Retinal pigment epithelial cell (primary cell): ENCODE data around the gene RASAL3.

ENCODE experiments used
- DNase-seq: peaks from one replicate; pipeline ENCODE4 v3.0.0-alpha.2; 2010; ENCODE audit warnings: low read depth
- H3K4me3 ChIP-seq: 2 replicates; pipeline ENCODE4 v1.5.1; 2011; ENCODE audit warnings: mild to moderate bottlenecking, low read length, control low read depth, moderate library complexity
- TF ChIP-seq, protein P1 (sequence below): conservative IDR thresholded peaks from 2 replicates; pipeline ENCODE4 v1.5.1; 2011; ENCODE audit warnings: low read depth, low read length, control low read depth, inconsistent platforms

The RASAL3 gene

DNA sequence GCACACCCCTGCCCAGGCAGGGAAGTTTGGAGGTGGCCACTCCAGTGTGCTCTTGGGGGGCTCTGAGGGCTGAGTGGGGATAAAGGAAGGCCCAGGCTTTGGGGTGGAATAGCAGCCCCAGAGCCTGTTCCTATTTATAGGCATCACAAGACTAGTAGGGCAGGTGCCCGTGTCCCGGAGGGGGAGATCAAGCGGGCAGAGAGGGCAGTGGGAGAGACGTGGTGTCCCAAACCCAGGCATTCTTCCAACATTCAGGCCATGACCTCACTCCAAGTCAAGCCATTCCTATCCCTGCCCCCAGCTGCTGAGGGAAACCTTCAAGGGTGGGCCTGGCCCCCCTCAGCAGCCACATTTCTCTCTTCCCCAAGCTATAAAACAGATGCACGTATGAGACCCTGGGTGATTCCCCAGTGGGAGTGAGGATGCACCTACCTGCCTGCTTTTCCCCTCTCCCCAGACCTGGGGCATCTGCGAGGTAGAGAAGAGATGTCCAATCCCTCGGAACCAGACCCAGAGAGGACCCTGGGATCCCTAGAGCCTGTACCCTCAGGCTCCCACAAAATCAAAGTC lies 18.5 kb downstream of the RASAL3 start:
- TF ChIP-seq, protein P1, sequence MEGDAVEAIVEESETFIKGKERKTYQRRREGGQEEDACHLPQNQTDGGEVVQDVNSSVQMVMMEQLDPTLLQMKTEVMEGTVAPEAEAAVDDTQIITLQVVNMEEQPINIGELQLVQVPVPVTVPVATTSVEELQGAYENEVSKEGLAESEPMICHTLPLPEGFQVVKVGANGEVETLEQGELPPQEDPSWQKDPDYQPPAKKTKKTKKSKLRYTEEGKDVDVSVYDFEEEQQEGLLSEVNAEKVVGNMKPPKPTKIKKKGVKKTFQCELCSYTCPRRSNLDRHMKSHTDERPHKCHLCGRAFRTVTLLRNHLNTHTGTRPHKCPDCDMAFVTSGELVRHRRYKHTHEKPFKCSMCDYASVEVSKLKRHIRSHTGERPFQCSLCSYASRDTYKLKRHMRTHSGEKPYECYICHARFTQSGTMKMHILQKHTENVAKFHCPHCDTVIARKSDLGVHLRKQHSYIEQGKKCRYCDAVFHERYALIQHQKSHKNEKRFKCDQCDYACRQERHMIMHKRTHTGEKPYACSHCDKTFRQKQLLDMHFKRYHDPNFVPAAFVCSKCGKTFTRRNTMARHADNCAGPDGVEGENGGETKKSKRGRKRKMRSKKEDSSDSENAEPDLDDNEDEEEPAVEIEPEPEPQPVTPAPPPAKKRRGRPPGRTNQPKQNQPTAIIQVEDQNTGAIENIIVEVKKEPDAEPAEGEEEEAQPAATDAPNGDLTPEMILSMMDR: no peak
- DNase-seq: no peak
- no peak overlapping the region for H3K4me3 ChIP-seq

DNA sequence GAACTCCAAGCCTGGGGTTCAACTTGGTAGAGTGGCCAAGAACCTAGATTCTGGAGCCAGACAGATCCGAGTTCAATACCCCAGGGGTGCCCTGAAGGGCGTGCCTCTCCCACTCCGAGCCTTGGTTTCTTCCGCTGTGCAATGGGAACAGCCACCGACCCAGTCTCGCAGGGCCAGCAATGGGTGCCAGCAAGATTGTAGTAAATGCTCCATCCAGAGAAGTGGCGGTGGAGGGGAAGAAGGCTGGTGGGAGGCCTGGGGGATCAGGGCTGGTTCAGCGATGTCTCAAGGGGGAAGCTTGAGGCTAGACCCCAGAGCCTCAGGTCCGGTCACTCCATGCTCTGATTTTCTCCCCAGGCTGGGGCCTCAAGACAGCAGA lies 19.1 kb downstream of the RASAL3 start:
- H3K4me3 ChIP-seq: no peak overlapping the region
- DNase-seq: no peak
- TF ChIP-seq, protein P1: no peak

DNA sequence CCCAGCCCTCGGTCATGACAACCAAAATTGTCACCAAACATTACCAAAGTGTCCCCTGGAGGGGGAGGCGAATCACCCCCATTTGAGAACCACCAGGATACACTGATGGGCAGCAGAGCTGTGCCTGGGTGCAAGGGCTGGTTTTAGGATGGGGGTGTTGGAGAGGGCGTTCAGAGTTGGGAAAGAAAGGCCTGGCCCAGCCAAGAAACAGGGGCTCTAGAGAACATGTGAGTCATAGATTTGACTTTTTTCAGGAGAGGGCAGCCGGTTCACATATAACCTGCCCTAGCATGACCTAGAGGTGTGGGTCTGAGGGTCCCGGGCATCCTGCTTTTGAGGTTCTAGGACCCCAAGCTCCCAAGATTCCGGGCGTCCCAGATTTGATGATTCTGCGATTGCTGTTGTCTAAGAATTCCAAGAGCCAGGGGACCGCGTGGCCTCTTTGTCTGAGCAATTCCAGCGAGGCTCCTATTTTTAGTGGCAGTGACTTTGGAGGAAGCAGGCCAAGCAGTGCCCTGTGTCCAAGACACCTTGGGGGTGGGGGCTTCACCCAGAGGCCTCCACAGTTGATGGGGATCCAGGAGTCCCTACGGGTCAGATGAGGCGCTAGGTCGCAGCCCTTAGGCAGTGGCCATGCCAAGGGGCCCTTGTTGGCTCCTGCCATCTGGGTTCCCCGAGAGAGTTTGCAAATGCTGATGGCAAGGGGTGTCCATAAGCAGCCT lies 19.7 kb downstream of the RASAL3 start:
- DNase-seq: no peak
- TF ChIP-seq, protein P1: no peak
- no peak overlapping the region for H3K4me3 ChIP-seq

DNA sequence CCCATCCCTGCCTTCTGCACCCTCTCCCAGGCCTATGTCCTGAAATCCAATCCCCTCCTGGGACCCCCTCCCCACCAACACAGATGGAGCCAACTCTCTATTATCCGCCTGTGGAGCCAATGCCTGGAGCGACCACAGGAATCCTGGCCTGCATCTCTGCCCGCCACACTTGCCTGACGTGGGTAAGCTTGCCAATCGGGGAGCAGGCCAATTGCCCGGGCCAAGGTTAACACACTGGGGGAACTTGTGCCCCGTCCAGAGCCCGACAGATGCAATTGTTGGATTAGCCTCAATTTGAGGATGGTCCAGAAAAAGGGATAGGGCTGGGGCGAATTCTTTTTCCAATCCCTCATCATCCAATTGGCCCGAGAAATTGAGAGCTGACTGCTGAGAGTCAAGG lies 20.5 kb downstream of the RASAL3 start:
- no peak overlapping the region for H3K4me3 ChIP-seq
- TF ChIP-seq, protein P1: no peak
- DNase-seq: no peak

DNA sequence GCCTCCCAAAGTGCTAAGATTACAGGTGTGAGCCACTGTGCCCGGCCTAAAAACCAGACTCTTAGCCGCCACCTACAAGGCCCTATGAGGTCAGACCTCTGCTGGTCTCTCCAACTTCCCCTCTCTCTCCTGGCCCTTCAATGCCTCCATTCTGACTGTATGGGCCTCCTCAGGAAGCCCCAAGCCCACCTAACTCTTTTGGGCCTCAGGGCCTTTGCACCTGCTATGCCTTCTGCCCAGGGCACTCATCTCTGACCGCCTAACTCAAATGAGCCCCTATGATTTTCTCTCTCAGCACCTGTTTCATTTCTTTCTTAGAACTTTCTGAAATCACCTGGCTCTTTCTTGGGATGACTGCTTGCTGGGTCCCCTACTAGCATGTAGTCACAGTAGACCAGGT lies 21.0 kb downstream of the RASAL3 start:
- TF ChIP-seq, protein P1: no peak
- no peak overlapping the region for H3K4me3 ChIP-seq
- no peak for DNase-seq

DNA sequence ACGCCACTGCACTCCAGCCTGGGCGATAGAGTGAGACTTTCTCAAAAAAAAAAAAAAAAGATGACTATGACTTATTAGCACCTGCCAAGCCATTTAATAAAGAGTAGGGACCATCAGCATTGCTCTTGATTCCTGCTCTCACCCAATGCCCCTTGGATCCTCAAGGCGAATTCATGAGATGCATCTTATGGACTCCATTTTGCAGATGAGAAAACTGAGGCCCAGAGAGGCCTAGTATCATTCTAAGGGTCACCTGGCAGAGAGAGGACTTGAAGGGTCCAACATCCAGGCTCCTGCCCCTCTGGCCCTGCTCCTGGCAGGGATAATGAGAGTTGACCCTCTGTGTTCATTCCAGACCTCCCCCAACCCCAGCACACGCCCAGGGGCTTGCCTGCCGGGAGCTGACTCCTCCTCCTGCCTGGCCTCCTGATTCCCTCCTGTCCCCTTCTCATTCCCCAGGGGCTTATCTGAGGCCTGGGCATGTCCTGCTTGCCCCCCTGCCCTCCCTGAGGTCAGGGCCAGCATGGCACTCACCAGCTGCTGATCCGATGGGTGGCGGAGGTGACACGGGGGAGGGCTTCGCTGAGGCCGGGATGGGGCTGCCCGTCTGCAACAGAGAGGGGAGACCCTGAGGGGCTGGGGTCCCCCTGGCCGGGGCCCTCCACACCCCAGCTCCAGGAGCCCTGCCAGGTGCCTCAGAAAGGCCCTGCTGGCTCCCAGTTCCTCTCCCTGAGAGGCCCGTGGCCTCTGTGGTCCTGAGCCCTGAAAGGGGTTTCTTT lies 22.0 kb downstream of the RASAL3 start:
- H3K4me3 ChIP-seq: no peak overlapping the region
- DNase-seq: no peak
- TF ChIP-seq, protein P1: no peak
